ENCODE results near the gene KCNA2. TPM values are rescaled to one million over a fixed set of nuclear protein-coding genes. Genes with fewer than 3 reads are reported as not detected.

KCNA2 gene
- polyA plus RNA-seq, 1 of the 3 experiments (the other 2 are of a cell fraction) = not detected

- H3K4me3 ChIP-seq (ENCODE audit: low read depth in 2 of 2, low read length in 1 of 2) = no peak overlapping the region
- no peak for DNase-seq
- H4K20me1 ChIP-seq (ENCODE audit: insufficient read depth) = no peaks in the 10 kb centered on the region
- no peak for TF ChIP-seq CTCF (IDR thresholded peaks at IDR 0.05)
- TF ChIP-seq RAD21 (IDR thresholded peaks at IDR 0.05; ENCODE audit: low read length) = no peak
- TF ChIP-seq TAF1 (IDR thresholded peaks at IDR 0.05; ENCODE audit: borderline replicate concordance, low read depth, low read length) = no peak
- TF ChIP-seq RXRA (IDR thresholded peaks at IDR 0.05; ENCODE audit: borderline replicate concordance, low read depth) = no peak
- no peak for TF ChIP-seq IRF3 (IDR thresholded peaks at IDR 0.05; ENCODE audit: low read depth, low read length)
- TF ChIP-seq RCOR1 (IDR thresholded peaks at IDR 0.05; ENCODE audit: low read length) = no peak
- no peak for TF ChIP-seq TEAD4 (IDR thresholded peaks at IDR 0.05; ENCODE audit: borderline replicate concordance, insufficient read depth)
- no peak for TF ChIP-seq GABPA (IDR thresholded peaks at IDR 0.05; ENCODE audit: low read depth)
- no peak for TF ChIP-seq SMC3 (IDR thresholded peaks at IDR 0.05; ENCODE audit: low read depth, low read length)
- TF ChIP-seq ZBTB33 (IDR thresholded peaks at IDR 0.05; ENCODE audit: borderline replicate concordance, low read depth) = no peak
- no peak for TF ChIP-seq EZH2phosphoT487 (IDR thresholded peaks at IDR 0.05; ENCODE audit: borderline replicate concordance, low read depth)
- no peak for TF ChIP-seq CHD2 (IDR thresholded peaks at IDR 0.05; ENCODE audit: low read length, partially characterized antibody)
- no peak for TF ChIP-seq USF2 (IDR thresholded peaks at IDR 0.05; ENCODE audit: borderline replicate concordance, low read depth, low read length)
- no peak for TF ChIP-seq SIN3A (IDR thresholded peaks at IDR 0.05; ENCODE audit: borderline replicate concordance, low read depth, low read length)
- H3K27ac ChIP-seq (ENCODE audit: low read depth in 2 of 2, low read length in 1 of 2) = no peak overlapping the region
- ChIA-PET POLR2A (no interaction called here), CTCF (interaction anchor here (0.7 to 12.0 kb wide), 43 partner anchors 10 to 519 kb away, joined by 3 to 280 read pairs (median 5); partner anchors contain the start of genes KCNA10, KCNA2 and KCNA3)
- H3K79me2 ChIP-seq (ENCODE audit: insufficient read depth) = no peaks in the 10 kb centered on the region
- H3K9ac ChIP-seq = no peak overlapping the region
- no peak overlapping the region for H2AFZ ChIP-seq (ENCODE audit: low read depth)
- WGBS (ENCODE audit: low lambda C conversion rate) = 52% methylated on average over 8 of the region's 8 CpGs
- no peaks in the 10 kb centered on the region for H3K9me2 ChIP-seq
- peaks cover 0 to 3% of the 10 kb centered on the region in 2 experiments; a peak in 1 of 4 replicates for H3K4me1 ChIP-seq (ENCODE audit: control insufficient read depth in 1 of 2, insufficient read depth in 2 of 2, low read depth in 1 of 2, low read length in 1 of 2)
- no peak overlapping the region for H3K4me2 ChIP-seq
- no peaks in the 10 kb centered on the region for H3F3A ChIP-seq (replicated peaks; ENCODE audit: insufficient read depth)
- H3K9me3 ChIP-seq = no peaks in the 10 kb centered on the region
- H3K27me3 ChIP-seq (ENCODE audit: insufficient read depth) = peaks cover 8% of the 10 kb centered on the region
- H3K36me3 ChIP-seq (replicated peaks in 1 of 2; ENCODE audit: control insufficient read depth in 1 of 2, insufficient read depth in 2 of 2, low read length in 1 of 2) = no peaks in the 10 kb centered on the region
These were observed 14.1 kb upstream of the KCNA2 start for GRCh38 chr1:110620250-110620615.

All from SK-N-SH (cell line).